HG02571 (cell line): ENCODE measurements around the gene HMCN2.

ENCODE experiments used
- ATAC-seq: cut with Tn5 transposase; IDR thresholded peaks from one replicate; pipeline ENCODE4 v1.9.1; 2021; ENCODE audit warnings: mild to moderate bottlenecking, moderate library complexity; ENCODE audit not compliant: unreplicated experiment

HMCN2 gene

DNA sequence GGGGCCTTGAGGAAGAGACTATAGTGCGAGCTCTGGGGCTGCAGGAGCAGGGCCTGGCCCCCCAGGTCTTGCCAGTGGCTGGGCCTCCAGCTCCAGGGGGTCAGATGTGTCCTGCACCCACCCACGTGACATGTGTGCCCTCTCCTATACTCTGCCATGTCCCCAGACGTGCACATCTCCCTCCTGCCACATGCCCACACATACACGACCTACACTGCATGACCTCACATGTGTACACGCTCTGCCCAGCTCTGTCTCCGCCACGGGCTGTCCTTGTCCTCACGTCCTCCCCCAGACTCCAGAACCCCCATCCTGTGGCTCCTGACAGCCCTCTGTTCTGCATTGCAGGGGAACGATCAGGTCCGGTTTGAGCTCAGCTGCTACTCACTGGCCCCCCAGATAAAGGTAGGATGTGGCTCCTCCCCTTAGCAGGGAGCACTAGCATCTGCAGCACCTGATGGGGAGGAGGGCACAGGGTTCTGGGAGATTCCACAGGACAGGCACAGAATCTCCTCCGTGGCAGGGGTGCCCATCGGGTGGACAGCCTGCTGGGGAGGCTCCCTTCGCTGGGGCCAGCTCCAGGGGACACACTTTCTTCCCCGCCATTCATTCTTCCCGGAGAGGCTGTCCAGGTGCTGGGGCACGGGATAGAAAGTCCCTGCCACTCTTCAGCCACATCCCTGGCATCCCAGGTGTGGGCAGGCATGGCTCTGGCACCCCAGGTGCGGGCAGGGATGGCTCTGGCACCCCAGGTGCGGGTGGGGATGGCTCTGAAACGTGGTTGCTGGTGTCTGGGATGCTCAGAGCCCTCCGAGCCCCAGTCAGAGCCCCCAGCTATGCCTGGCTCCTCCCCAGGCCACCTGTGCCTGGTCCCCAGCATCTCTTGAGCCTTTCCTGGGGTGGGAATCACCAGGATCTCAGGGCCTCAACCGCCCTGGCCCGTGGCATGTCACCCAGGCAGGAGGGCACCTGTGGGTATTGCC, 198.5 kb downstream of the HMCN2 start:
- no peak for ATAC-seq

DNA sequence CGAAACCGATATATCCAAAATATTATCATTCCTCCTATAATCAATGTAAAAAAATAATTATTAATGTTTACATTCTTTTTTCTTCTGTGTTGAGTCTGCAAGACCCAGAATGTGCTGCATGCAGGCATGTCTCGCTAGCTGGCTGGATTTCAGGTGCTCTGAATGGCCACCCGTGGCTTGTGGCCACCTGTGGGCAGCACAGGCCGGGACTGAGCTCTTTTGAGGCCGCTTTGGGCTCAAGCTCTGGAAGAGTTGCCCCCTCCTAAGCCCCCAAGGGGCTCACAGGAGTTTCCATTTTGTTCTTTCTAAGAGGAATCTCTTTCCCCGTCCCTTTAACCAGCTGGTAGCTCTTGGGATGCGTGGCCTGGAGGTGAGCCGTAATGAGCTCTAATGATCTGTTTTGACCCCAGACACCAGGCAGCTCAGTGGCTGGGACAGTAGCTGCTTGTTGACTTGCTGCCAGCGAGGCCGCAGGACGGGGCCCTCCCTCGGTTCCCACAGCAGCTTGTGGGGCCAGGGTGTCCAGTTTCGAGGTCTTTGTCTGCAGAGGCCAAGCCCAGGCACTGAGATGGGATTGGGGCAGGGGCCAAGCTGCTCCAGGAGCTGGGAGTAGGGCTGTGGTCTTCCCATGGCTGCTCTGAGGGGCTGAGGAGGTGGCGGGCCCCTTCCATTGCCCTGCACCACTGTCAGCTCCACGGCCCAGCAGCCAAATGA, 200.0 kb downstream of the HMCN2 start:
- no peak for ATAC-seq

DNA sequence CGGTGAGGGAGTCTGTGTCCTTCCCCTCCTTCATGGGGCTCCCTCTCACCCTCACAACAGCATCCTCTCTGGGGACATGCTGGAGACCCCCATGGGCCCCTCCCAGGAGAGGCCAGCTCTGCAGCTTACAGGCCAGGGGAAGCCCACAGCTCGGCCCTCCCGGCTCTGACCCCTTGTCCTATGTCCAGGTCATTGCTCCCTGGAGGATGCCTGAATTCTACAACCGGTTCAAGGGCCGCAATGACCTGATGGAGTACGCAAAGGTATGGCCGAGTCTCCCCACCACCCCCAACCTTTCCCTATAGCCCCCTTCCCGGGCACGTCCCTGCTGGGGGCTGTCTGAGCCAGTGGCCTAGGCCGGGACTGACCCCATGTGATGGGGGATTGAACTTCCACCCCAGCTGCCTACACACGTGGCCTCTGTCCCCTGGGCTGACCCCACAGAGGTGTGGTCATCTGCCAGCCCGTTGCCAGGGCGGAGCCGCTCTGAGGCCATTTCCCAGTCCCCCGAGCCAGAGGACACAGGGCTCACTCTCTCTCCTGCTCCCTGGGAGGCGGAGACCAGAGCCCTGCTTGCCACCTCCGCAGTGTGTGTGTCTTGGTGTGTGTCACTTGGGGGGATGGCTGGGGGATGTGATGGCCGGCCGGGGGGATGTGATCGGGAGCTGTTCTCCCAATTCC, 201.1 kb downstream of the HMCN2 start:
- no peak for ATAC-seq

DNA sequence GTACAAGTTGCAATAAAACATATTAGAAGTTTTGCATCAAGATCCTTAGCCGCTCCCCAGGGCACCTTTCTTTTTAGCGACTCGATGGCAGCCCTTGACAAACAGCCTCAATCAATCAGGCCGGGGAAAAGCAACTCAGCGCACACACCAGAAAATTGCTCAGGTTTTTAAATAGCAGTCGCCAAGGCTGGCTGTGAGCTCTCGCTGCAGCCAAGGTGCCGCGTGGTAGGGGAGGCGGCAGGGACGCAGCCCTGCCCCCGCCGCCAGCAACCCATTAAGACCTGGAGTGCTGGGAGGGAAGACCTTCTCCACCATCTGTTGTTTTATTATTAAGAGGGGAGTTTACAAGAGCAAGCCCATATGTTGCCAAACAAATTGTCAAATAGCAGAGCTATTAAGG, 201.8 kb downstream of the HMCN2 start:
- ATAC-seq: no peak

DNA sequence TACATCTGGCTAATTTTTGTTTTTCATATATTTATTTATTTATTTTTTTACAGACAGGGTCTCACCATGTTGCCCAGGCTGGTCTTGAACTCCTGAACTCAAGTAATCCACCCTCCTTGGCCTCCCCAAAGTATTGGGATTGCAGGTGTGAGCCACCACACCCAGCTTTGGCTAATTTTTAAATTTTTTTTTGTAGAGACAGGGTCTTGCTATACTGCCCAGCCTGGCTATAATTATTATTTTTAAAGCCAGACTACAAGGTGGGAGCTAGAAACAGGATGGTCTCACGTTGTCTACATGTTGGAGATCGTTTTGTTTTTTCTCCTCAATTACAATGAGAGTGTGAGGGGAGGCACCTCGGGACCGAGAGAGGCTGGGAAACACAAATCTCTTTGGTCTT, 203.0 kb downstream of the HMCN2 start:
- no peak for ATAC-seq

DNA sequence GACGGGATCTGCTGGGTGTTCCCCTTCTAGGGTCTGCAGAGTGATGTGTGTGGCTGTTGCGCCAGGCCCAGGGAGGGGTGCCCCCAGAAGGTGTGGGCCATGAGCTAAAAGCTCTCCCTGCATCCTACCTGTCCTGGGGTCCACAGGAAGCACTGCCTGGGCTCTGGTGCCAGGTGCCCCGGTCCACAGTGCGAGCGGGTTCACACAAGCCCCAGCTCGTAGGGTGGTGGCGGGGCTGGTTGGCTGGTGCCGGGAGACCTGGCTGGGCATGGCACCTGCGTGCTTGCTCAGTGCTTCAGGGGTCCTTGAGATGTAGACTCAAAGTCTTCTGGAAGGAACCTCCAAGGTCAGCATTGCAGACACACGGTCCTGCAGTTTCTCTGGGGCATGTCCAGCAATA, 204.7 kb downstream of the HMCN2 start:
- no peak for ATAC-seq

DNA sequence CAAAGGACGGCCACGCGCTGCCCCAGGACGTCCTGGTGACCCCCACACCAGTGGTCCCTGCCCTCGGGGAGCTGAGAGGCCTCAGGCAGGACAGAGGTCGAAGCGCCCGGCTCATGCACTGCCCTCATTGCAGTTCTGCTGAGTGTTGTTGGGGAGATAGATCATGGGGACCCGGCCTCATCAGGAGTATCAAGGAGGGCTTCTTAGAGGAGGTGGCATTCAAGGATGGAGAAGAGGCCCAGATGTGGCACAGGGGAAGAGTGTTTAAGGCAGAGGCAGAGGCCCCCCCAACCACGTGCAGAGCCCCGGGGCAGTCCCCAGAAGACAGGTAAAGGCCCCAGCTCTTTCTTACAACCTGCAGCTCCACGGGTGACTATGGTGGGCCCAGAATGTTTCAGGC, 205.4 kb downstream of the HMCN2 start:
- ATAC-seq: no peak

DNA sequence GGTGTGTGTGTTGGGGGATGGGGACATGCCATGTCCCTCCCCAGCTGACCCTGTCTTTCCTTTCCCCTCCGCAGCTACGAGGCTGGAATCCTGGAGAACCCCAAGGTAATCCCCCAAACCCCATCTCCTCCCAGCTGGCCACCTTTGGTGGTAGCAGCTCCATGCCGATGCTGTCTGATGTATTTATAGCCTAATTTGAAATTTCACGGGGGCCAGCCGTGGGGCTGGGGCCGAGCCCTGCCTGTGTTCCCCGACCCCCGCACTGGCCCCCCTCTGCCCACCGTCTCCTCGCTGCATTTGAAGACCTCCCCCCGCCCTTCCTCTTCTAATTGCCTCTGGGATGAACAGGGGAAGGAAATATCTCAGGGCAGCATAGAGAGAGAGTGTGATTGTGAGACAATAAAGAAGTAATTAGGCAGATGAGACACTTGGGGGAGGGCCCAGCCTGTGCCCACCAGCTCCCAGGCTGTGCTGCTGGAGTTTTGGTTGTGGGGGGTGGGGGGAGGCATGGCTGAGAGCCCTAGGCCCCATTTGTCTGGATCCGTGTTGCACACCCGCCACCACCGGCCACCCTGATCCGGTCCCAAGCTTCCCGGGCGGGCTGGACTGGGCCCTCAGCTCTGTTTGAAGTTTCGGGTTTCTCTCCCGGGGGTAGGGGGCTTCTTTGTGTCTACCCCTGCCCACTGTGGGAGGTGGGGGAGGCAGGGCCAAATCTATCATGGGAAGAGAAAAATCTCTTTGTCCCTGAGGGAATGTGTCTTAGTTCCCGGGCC, 206.0 kb downstream of the HMCN2 start:
- ATAC-seq: no peak

DNA sequence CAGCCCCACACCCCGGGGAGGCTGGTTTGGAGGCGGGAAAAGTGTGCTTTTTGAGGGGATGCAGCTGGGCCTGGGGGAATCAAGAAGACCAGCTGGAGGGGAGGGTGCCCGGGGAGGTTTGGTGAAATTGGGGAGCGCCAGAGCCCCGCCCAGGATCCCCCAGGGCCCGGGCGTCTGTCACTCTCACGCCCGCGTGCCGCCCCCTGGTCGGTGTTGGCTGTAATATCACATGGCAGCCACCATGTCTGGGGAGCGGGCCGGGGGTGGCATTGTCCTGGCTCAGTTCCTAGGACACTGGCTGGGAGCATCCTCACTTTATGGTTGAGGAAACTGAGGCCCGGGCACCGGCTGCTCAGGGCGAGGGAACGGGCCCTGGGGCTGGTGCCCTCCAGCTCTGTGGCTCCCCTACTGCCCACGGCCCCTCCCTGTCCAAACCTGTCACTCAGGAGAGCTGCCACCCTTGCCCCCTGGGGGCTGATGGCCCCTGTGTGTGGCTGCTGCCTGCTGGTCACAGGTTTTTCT, 206.7 kb downstream of the HMCN2 start:
- ATAC-seq: no peak

DNA sequence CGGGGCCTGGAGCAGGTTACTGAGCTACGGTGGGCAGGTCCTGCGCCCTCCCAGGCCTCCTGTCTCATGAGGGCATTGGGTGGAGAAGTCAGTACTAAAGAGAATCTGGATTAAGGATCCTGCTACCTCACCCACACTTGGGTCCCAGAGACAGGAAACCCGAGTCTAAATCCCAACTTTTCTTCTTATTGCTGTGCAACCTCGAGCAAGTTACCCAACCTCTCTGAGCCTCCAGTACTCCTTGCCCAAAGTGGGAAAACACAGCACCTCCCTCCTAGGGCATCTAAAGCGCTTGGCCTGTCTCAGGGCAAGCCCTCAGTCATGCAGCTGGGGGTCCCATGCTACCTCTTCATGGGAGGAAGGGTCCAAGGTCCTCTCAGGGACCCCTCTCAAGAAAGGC, 207.4 kb downstream of the HMCN2 start:
- no peak for ATAC-seq

DNA sequence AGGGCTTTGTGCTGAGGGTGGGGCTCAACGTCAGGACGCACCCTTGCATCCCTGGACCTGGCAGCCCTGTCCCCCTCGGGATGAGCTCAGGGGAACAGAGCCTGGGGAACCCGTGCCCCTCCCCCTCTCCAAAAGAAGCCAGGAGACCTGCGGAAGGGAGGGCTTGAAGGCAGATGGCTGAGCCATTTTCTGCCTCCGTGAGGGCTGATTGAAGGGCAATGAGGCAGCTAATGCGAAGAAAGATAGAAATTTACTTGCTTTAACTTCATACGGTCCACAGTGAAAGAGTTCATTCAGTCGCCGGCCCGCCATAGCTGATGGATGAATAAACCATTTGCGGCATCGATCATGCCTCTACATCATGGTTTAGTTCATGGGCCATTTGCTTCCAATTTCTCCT, 208.0 kb downstream of the HMCN2 start:
- no peak for ATAC-seq

DNA sequence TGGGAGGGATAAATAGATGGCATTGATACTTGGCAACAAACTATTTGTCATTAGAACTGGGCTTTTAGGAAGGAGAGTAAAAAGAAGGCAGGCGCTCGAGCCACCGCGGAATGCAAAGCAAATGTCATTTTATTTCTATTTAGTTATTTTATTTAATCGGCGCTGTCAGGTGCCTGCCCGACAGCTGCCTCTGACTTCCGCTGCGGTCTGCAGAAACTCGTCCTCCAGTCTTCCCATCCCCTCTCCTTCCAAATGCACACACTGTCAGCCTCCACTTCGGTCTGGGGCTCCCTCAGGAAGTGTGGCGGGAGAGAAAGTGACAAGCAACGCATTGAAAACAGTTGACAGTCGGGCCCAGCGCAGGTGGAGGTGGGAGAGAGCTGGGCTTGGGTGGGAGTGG, 208.5 kb downstream of the HMCN2 start:
- no peak for ATAC-seq

DNA sequence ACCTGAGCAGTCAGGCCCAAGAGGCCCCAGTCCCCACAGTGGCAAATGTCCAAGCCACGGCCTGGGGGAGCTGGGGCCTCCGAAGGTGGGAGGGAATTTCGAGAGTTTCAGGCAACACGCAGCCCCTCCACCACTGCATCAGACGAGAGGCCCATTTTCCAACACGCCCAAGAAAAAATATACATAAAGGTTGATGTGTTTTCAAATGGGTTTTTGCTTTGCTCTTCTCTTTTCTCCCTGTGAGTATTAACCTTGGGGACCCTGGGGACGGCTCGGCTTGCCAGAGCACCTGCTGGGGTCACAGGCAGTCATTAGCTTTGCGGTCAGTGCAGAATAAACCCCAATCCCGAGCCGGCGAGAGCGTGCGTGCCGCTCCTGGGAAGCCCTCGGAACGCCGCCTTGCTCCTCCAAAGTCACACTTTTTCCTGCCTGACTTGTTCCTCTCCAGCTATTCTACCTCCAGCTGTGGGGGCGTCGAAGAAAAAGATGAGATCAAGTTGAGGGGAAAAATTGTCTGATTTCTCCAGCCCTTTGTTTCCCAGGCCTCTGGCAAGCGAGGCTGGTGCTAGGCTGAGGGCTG, 210.7 kb downstream of the HMCN2 start:
- no peak for ATAC-seq

DNA sequence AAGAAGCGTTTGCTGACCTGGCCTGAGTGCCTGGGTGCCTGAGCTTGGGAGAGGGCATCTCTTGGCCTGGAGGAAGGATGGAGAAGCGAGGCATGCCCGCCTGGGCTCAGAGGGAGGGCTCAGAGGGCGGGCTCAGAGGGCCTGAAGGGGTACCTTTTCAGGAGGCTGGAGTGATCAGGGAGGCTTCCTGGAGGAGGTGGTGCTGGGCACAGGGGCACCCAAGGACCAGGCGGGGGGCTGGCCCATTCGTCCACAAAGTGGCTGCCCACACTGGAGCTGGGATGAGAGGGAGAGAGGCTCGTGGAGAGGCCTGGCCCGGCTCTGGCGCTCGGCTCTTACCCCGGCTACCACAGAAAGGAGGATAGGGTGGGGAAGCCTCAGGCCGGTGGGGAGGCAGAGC, 212.0 kb downstream of the HMCN2 start:
- no peak for ATAC-seq

DNA sequence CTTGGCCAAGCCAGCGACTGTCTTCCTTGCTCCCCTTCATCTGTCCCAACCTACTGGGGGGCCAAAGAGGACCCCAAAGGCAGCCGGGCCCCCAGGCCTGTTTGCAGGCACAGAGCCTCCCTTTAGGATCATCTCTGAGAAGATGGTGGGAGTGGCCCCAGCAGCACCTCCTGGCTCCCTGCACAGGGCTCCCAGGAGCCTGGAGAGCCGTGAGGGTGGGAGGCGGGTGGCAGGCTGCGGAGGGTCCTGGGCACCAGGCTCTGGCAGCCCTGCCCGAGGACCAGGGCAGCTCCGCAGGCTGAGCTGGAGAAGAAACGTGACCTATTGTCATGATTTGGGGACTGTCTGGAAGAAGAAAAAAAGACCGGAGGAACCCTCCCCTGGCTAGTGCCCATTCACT, 212.6 kb downstream of the HMCN2 start:
- no peak for ATAC-seq

DNA sequence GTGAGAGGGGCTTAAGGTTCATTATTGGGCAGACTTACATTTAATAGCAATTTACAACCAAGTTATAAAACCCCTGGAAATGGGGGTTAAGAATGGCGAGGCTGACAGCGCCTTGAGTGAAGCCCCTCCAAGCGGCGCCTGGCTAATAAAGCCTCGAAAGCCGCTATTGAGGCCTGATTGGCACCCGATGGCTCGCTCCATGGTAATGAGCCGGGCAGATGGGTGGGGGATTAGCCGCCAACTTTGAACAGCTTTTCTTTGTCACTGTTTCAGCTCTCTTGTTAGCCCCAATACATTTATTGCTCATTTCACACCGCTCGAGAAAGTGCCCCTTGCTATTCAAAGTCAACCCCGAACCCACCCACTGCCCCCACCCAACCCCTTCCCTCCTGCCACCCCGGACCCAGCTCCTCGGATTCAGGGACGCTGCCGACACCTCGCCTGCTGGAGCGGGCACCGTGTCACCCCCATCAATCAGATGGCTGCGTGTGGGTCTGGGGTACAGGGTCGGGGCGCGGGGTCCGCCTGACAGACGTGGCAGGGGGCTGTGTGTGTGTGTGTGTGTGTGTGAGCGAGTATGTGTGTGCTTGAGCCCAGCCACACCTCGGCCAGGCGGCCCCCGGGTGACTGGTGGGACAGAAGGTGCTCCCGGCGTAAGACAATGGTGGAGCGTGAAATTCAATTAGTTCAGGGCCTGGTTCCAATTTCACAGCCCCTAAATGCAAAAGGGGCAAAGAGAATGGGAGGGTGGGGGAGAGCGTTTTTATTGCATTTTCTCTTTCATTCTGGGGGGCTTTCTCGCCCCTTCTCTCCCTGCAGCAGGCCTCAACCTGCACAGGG, 213.4 kb downstream of the HMCN2 start:
- no peak for ATAC-seq

DNA sequence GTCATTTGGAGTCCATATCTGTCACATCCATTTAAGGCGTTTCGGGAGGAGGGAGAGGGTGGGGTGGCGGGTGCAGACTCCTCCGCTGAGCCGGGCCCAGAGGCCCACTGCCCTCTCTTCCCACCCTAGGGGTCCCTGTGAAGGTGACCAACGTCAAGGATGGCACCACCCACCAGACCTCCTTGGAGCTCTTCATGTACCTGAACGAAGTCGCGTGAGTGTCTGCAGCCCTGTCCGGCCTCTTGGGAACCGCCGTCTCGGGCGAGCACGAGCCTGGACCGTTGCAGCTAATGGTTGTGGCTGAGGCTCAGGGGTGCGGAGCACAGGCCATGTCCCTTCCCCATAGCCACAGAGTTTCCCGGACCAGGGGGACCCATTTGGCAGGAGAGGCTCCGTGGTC, 214.0 kb downstream of the HMCN2 start:
- no peak for ATAC-seq

DNA sequence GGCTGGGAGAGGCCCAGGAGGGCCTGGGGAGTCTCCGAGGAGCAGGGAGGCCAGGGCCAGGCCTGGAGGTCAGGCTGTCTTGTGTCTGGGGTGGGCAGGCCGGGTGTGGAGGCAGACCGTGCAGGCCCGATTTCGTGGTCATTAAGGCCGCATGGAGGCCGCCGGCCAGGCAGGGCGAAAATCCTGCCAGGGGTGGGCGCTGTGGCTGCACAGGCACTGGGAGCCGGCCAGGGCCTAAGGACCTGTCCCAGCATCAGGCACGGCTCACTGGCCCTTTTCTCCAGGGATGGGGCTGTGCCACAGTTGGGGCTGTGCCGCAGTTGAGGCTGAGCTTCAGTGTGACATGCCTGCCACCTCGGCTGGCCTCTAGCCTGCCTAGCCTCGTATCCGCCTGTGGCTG, 215.1 kb downstream of the HMCN2 start:
- no peak for ATAC-seq

DNA sequence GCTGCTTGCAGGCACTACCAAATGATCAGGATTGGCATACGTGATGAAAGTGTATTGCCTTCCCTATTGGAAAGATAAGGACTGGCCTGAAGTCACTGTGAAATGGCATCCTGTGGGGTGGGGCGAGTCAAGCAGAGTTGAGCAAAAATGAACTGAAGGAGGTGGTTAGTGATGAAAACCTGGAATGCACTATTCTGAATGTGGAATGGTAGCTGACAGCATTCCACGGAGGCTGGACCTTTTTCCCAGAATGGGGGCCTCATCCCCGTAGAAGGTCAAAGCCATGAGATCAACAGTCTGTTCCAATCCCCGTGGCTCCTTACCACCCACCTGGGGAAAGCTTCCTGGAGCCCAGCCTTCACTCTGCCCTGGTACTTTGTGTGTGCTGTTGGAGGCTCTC, 216.9 kb downstream of the HMCN2 start:
- ATAC-seq: no peak
